GM12865 (cell line): ENCODE results near the gene GOT2.
"Not testable (repeated sequence)": the region's sequence is repeated elsewhere in the genome, so short reads cannot be mapped to it uniquely, and the experiment has no call there.

Experiments used
- DNase-seq: peaks from one replicate; pipeline ENCODE4 v3.0.0; 2010; ENCODE audit warnings: low read depth
- H3K4me3 ChIP-seq: 2 replicates; pipeline ENCODE4 v1.5.1; 2011; ENCODE audit warnings: mild to moderate bottlenecking, low read depth, low read length, control low read depth
- CTCF ChIP-seq: IDR thresholded peaks from 2 replicates; pipeline ENCODE4 v1.5.1; 2011; ENCODE audit warnings: low read length, control low read depth, low read depth, inconsistent platforms; ENCODE audit not compliant: insufficient read depth; ENCODE audit errors: missing control alignments

Gene GOT2

GRCh38 chr16:58733671-58734458 lies at the start of gene GOT2:
TSS of gene GOT2 (minus strand) at chr16:58734316. CDS start at chr16:58734228, 88 bp downstream.
- DNase-seq, result peak; percentile 93
- TF ChIP-seq CTCF, result peak; percentile 97
- H3K4me3 ChIP-seq, result peak within 1 kb of the TSS; percentile 99

- DNase-seq, H3K4me3 ChIP-seq: not testable (repeated sequence)
Measured at GRCh38 chr16:58779291-58779690, 45.2 kb upstream of the GOT2 start.

GRCh38 chr16:58773870-58774269 lies 39.8 kb upstream of the GOT2 start:
- DNase-seq, result no peak
- H3K4me3 ChIP-seq, result no peak overlapping the region

GRCh38 chr16:58768145-58768544 lies 34.0 kb upstream of the GOT2 start:
- no peak for TF ChIP-seq CTCF
- no peak for DNase-seq

More at GRCh38 chr16:58773870-58774269, 39.8 kb upstream of the GOT2 start:
- TF ChIP-seq CTCF, result no peak

GRCh38 chr16:58767581-58767980 lies 33.5 kb upstream of the GOT2 start:
- DNase-seq, result no peak
- no peak for TF ChIP-seq CTCF
- H3K4me3 ChIP-seq, result no peak overlapping the region

More at GRCh38 chr16:58768145-58768544, 34.0 kb upstream of the GOT2 start:
- H3K4me3 ChIP-seq, result no peak overlapping the region

GRCh38 chr16:58756650-58757332 lies 22.7 kb upstream of the GOT2 start:
- DNase-seq, result no peak
- TF ChIP-seq CTCF, result no peak
- no peak overlapping the region for H3K4me3 ChIP-seq

GRCh38 chr16:58755989-58756649 lies 22.0 kb upstream of the GOT2 start:
- no peak overlapping the region for H3K4me3 ChIP-seq
- DNase-seq, result peak; percentile 88
- TF ChIP-seq CTCF, result peak; percentile 76
